GM21447 (cell line): ENCODE data around the gene MYRF.

Experiments
- ATAC-seq: cut with Tn5 transposase; IDR thresholded peaks from one replicate; pipeline ENCODE4 v1.9.1; 2021; ENCODE audit not compliant: unreplicated experiment

Gene MYRF

DNA sequence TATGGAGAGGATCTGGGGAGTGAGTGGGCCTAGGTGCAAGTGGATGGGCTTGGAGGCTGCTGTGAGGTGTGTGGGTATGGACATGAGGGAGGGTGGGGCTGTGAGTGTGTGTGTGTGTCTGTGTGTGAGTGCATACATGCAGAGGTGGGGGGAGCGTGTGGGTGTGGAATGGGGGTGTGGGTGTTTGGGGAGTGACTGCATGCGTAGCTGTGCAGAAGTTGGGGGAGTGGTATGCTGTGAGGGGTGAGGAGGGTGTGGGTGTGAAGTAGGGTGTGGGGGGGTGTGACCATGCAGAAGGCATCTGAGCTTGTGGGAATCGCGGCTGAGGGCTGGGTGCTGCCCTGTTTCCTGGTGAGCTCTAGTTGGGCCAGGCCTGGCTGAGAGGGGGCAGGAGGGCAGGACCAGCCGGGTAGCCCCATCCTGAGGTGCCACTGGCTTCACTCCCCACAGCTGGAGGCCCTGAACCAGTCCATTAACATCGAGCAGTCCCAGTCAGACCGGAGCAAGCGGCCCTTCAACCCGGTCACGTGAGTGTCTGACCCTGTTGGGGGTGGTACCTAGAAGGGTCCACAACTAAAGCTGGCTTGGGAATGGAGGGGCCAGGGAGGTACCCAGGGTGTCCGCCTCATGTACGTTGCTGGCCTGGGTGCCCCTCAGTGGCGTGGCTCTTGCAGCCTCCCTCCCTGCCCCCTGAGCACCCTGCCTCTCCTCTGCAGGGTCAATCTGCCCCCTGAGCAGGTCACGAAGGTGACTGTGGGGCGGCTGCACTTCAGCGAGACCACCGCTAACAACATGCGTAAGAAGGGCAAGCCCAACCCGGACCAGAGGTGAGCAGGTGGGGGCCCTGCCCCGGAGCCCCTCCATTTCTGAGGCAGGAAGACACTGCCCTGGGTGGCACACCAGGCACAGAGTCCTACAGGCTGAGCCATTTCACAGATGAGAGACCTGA, 23.4 kb downstream of the MYRF start:
- no peak for ATAC-seq

DNA sequence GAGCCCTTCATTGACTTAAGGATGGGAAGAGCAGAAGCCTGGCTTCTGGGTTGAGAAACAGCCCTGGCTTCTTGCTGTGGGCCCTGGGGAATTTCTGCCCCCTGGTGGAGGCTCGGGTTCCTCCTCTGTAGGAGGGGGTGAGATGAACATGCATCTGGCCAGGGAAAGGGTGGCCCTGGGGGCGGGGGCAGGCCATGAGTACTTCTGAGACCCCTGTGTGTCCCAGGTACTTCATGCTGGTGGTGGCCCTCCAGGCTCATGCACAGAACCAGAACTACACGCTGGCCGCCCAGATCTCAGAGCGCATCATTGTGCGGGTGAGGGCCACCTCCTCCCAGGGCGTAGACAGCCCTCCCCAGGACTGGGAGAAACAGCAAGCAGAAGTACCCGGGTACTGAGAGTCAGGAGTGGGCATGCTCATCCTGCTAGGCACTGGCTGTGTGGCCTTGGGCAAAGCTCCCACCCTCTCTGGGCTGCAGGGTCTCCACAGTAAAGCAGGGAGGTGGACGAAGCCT, 24.2 kb downstream of the MYRF start:
- ATAC-seq = no peak

DNA sequence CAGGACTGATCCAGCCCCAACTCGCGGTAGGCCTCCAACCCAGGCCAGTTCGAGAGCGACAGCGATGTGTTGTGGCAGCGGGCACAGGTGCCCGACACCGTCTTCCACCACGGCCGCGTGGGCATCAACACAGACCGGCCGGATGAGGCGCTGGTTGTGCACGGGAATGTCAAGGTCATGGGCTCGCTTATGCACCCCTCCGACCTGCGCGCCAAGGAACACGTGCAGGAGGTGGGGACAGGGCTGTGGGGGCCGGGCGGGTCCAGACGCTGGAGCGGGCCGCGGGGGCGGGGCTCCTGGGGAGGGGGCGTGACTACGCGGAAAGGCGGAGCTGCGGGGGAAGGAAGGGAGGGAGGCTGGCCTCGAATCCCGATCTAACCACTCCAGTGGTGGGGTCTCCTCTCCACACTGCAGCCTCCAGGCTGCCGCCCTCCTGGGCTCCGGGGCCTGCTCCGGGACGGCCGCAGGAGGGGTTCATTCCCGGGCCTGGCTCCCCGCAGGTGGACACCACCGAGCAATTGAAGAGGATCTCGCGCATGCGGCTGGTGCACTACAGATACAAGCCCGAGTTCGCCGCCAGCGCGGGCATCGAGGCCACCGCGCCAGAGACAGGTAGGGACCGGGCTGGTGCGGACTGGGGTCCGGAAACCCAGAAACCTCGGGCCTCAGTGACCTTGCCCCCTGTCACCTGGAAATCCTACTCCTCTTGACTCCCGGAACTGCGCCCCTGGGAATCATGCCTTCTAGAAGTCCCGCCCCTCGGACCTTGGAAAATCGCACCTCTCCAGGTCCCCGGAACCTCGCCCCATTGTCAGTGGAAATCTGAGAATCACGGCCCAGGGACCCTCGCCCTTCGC, 25.0 kb downstream of the MYRF start:
- ATAC-seq = no peak

GRCh38 chr11:61778357-61778886, 26.0 kb downstream of the MYRF start:
- no peak for ATAC-seq

- no peak for ATAC-seq
Measured at GRCh38 chr11:61778920-61779650, 26.6 kb downstream of the MYRF start.

DNA sequence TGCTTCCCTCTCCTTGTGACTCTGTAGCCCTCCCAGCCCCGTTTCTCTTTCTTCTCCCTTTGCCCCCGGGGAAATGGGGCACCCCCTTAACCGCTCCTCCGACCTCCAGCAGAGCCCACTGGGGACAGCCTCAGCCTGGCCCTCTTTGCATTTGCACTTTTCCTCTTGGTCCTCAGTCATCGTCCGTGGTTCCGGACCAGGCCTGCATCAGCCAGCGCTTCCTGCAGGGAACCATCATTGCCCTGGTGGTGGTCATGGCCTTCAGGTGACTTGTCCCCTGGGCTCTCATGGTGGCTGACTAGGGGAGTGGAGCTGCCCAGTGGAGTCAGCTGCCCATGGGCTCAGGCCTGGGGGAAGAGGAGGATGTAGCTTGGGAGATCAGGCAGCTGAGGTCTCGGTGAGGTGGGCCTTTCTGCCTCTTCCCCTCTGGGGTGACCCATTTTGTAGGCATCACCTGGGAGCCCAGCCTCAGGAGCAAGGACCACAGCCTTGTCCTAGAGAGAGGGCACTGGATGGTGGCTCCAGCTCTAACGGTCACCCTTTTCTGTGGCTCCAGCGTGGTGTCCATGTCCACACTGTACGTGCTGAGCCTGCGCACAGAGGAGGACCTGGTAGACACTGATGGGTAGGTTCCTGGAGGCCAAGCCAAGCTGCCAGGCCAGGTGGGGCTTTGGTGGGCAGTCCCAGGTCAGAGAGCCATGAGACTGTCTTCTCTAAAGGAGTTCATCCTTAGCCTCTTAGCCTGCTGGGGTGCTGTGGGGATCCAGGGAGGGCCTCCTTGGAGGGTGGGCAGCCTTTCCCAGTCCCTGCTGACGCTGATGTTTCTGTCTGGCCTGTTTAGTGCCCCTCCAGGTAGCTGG, 27.5 kb downstream of the MYRF start:
- ATAC-seq = no peak

DNA sequence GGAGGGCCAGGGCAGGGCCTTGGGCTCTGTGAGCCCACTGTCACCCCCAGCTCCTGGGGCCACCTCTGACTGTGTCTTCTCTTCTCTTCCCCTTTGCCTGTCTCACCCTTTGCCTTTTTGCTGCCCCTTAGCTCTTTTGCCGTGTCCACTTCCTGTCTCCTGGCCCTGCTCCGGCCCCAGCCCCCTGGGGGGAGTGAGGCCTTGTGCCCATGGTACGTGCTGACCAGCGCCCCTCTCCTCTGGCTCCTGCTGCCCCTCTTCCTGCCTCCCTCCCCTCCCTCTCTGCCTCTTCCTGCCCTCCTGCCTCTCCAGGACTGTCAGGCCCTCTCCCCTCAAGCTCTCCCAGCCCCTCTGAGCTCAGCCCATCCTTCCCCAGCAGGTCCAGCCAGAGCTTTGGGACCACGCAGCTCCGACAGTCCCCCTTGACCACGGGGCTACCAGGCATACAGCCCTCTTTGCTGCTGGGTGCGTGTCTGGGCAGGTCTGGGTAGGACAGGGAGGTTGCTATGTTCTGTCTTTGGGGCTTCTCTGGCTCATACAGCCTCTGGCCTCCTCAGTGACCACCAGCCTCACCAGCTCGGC, 28.2 kb downstream of the MYRF start:
- ATAC-seq = no peak

DNA sequence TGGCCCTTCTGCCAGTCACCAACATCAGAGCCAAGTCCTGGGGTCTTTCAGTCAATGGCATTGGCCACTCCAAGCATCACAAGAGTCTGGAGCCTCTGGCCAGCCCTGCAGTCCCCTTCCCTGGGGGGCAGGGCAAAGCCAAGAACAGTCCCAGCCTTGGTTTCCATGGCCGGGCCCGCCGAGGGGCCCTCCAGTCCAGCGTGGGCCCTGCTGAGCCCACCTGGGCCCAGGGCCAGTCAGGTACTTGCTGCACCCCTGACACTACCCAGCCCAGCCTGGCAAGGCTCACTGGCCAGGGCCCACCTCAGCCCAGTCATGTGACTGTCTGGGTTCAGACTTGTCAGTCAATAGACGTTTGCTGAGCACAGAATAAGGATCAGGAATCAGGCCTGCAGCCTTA, 29.1 kb downstream of the MYRF start:
- ATAC-seq = no peak

DNA sequence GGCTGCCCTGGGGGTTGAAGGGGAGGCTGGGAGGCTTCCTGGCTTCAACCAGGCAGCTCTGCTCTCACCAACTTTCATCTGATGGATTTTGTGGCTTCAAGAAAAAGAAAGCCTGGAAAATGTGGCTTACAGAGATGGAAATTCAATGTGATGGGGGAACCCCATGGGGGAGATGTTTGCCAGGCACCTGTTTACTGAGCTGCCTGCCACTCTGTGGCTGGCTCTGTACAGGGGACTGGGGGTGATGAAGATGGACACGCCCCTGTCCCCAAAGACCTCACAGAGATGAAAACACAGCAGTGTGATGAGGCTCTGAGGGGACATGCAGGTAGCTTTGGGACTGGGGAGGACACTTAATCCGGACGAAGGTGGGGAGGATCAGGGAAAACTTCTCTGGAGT, 29.9 kb downstream of the MYRF start:
- no peak for ATAC-seq

- no peak for ATAC-seq
Measured at GRCh38 chr11:61782841-61783240, 30.4 kb downstream of the MYRF start.

GRCh38 chr11:61783717-61784505, 31.5 kb downstream of the MYRF start:
- ATAC-seq = no peak

DNA sequence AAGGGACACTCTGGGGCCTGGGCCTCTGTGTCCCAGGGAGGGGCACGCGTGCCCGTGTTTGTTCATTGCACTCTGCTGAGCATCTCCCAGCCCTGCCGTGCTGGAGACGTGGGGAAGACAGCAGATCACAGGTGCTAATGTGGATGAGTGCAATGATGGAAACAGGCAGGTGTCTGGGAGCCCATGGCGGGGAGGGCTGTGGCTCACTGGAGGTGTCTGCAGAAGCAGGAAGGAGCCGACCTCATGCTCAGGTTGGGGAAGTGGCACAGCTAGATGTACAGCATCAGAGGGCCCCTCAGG, 32.0 kb downstream of the MYRF start:
- no peak for ATAC-seq

GRCh38 chr11:61785837-61786402, 33.5 kb downstream of the MYRF start:
- ATAC-seq = no peak

- no peak for ATAC-seq
Measured at GRCh38 chr11:61787928-61788491, 35.6 kb downstream of the MYRF start.

DNA sequence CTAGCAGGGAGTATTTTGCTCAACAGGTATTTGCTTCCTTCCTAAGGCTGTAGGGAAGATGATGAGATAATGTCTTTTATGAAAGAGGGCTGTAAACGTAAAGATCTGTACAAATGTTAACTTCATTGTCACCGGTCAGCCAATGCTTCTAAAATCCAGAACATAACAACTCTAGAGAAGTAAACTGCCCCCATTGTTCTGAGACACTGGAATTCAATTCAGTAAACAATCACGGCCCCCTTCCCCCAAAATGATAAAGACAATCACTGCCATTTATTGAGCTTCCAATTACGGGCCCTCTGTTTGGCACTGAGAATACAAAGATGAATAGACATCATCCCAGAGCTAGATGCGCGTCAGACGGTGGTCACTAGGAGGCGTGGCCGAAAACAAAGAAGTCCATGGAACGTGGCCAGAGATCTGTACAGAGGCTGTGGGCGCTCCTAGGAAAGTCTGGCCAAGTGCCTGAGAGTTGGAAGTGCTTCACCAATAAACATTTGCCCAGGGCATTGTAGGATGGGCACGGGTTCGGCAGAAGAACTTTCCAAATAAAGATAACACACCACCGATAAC, 39.4 kb downstream of the MYRF start:
- ATAC-seq = no peak

DNA sequence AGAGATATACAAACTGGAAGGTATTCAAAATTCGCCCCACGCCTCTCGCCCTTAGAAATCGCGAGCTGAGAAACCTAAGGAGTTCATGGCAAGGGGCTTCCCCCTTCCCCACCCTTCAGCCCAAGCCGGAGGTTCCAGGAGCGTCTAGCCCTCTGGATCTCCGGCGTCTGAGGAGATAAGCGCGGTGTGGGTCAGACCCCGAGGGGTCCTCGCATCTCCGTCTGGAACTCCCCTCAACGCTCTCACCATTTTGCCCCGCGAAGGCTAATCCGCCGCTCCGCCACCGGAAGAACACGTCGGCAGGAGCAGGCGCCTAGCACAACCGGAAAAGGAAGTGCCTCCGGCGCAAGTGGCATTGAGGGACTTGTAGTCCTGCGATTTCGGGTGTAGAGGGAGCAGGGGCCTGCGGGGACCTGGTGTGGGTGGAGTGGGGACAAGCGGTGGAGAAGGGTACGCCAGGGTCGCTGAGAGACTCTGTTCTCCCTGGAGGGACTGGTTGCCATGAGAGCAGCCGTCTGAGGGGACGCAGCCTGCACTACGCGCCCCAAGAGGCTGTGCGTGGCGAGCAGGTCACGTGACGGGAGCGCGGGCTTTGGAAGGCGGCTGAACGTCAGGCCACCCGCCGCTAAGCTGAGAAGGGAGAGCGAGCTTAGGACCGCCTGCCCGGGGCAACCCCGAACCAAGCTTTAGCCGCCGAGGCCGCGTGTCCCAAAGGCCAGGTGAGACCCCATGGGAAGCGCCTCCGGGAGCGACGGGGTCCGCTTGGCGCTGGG, 40.1 kb downstream of the MYRF start, which contains the start of the genes FEN1 and TMEM258:
Gene FEN1 (plus strand): TSS at position 602 of the 773 bp plus-strand sequence. CDS start 2,451 bp downstream, outside the sequence.
Gene TMEM258 (minus strand): TSS at position 290 of the 773 bp plus-strand sequence. CDS start 41 bp downstream, at position 249.
- ATAC-seq = peak; percentile 85
